Liver (tissue), 3 donors: Measurements from ENCODE around the gene NOL4.
"Not testable (repeated sequence)": the region's sequence is repeated elsewhere in the genome, so short reads cannot be mapped to it uniquely, and the experiment has no call there.

Experiments used
- ATF3 ChIP-seq: IDR thresholded peaks from 2 replicates; pipeline ENCODE4 v1.6.1; 2016; ENCODE audit warnings: antibody characterized with exemption
- CTCF ChIP-seq: fragments of 150-350 bp; IDR thresholded peaks from 2 replicates; pipeline ENCODE4 v1.5.1; 2017; ENCODE audit warnings: improper control_type of control experiment, low read depth, low read length; ENCODE audit not compliant: missing input control
- EGR1 ChIP-seq, 2 donors: IDR thresholded peaks; 2 replicates each; pipeline ENCODE4 v1.6.1; 2016 to 2018; ENCODE audit warnings: antibody characterized with exemption in 2 of 2, low read depth in 2 of 2
- FOXA1 ChIP-seq: IDR thresholded peaks from 2 replicates; pipeline ENCODE4 v1.6.1; 2016; ENCODE audit warnings: antibody characterized with exemption
- GABPA ChIP-seq, 2 donors: IDR thresholded peaks in 1 of 2; conservative IDR thresholded peaks in 1 of 2; 2 replicates each; pipeline ENCODE4 v1.6.1; 2016; ENCODE audit warnings: antibody characterized with exemption in 2 of 2, mild to moderate bottlenecking in 1 of 2, moderate library complexity in 1 of 2
- NR2F2 ChIP-seq: IDR thresholded peaks from 2 replicates; pipeline ENCODE4 v1.6.1; 2016; ENCODE audit warnings: antibody characterized with exemption
- RAD21 ChIP-seq, 2 donors: IDR thresholded peaks; 2 replicates each; pipeline ENCODE4 v1.6.1; 2016; ENCODE audit warnings: antibody characterized with exemption in 2 of 2, mild to moderate bottlenecking in 2 of 2
- TAF1 ChIP-seq: conservative IDR thresholded peaks from 2 replicates; pipeline ENCODE4 v1.6.1; 2016; ENCODE audit warnings: antibody characterized with exemption, mild to moderate bottlenecking
- ZBTB33 ChIP-seq: IDR thresholded peaks from 2 replicates; pipeline ENCODE4 v1.6.1; 2016; ENCODE audit warnings: antibody characterized with exemption
- donor health status: healthy.
- donor health status: healthy.

GRCh38 chr18:34266029-34266428, 41.3 kb upstream of the NOL4 start:
- not testable (repeated sequence) for TF ChIP-seq RAD21 (IDR thresholded peaks at IDR 0.05); CTCF; NR2F2; ATF3; TAF1; EGR1 (IDR thresholded peaks at IDR 0.05; ENCODE audit: low read depth in 2 of 2); ZBTB33; GABPA (IDR thresholded peaks at IDR 0.05 in 1 of 2, conservative IDR thresholded peaks at IDR 0.05 in 1 of 2); FOXA1
